SK-N-SH treated with all-trans-retinoic acid at 6 μM for 48 hours (cell line): ENCODE measurements around the gene TBR1.

Experiments
- ATAC-seq: fragments of 200-7000 bp; cut with Tn5 transposase; 3 replicates; pipeline ENCODE4 v1.9.1; 2020; ENCODE audit warnings: mild to moderate bottlenecking, moderate library complexity
- ARNTL ChIP-seq: fragments of 450-650 bp; formaldehyde crosslinking; IDR thresholded peaks from 2 replicates; pipeline ENCODE4 v1.5.0; 2020; ENCODE audit warnings: low read depth, mild to moderate bottlenecking, moderate library complexity, borderline replicate concordance
- BACH2 ChIP-seq: fragments of 250-450 bp; sonication (Bioruptor Pico); IDR thresholded peaks from 2 replicates; pipeline ENCODE4 v1.9.0; 2021; ENCODE audit warnings: mild to moderate bottlenecking, borderline replicate concordance
- CSDC2 ChIP-seq: fragments of 250-450 bp; sonication (Bioruptor Pico); IDR thresholded peaks from 2 replicates; pipeline ENCODE4 v1.5.0; 2020; ENCODE audit warnings: mild to moderate bottlenecking, moderate library complexity
- ESRRG ChIP-seq: fragments of 250-450 bp; sonication (Bioruptor Pico); IDR thresholded peaks from 2 replicates; pipeline ENCODE4 v1.6.1; 2021; ENCODE audit warnings: mild to moderate bottlenecking
- GLIS3 ChIP-seq: fragments of 250-450 bp; sonication (Bioruptor Pico); IDR thresholded peaks from 2 replicates; pipeline ENCODE4 v1.5.0; 2020; ENCODE audit warnings: mild to moderate bottlenecking, moderate library complexity
- ISL1 ChIP-seq: fragments of 250-450 bp; sonication (Bioruptor Pico); IDR thresholded peaks from 2 replicates; pipeline ENCODE4 v2.1.2; 2022; ENCODE audit warnings: mild to moderate bottlenecking, moderate library complexity
- OSR1 ChIP-seq: fragments of 250-450 bp; sonication (Bioruptor Pico); IDR thresholded peaks from 2 replicates; pipeline ENCODE4 v1.8.0; 2022; ENCODE audit warnings: moderate library complexity, mild to moderate bottlenecking, inconsistent platforms
- PPARA ChIP-seq: fragments of 250-450 bp; sonication (Bioruptor Pico); IDR thresholded peaks from 2 replicates; pipeline ENCODE4 v1.5.0; 2020; ENCODE audit warnings: mild to moderate bottlenecking, borderline replicate concordance
- RARB ChIP-seq: fragments of 250-450 bp; sonication (Bioruptor Pico); IDR thresholded peaks from 2 replicates; pipeline ENCODE4 v1.8.0; 2021; ENCODE audit warnings: mild to moderate bottlenecking, moderate library complexity
- SNAI2 ChIP-seq: fragments of 250-450 bp; sonication (Bioruptor Pico); IDR thresholded peaks from 2 replicates; pipeline ENCODE4 v1.5.0; 2020; ENCODE audit warnings: mild to moderate bottlenecking, moderate library complexity
- TCF4 ChIP-seq: fragments of 250-450 bp; sonication (Bioruptor Pico); IDR thresholded peaks from 2 replicates; pipeline ENCODE4 v1.8.0; 2021; ENCODE audit warnings: mild to moderate bottlenecking, moderate library complexity, borderline replicate concordance
- TOX ChIP-seq: fragments of 250-450 bp; sonication (Bioruptor Pico); IDR thresholded peaks from 2 replicates; pipeline ENCODE4 v1.8.0; 2021; ENCODE audit warnings: mild to moderate bottlenecking, moderate library complexity, borderline replicate concordance
- ZFP3 ChIP-seq: fragments of 250-450 bp; sonication (Bioruptor Pico); IDR thresholded peaks from 2 replicates; pipeline ENCODE4 v1.5.0; 2020; ENCODE audit warnings: mild to moderate bottlenecking, moderate library complexity
- ZFP30 ChIP-seq: fragments of 450-650 bp; formaldehyde crosslinking; IDR thresholded peaks from 2 replicates; pipeline ENCODE4 v1.5.0; 2022; ENCODE audit warnings: mild to moderate bottlenecking, moderate library complexity
- ZNF565 ChIP-seq: fragments of 450-650 bp; formaldehyde crosslinking; conservative IDR thresholded peaks from 2 replicates; pipeline ENCODE4 v1.5.0; 2020; ENCODE audit warnings: low read depth, mild to moderate bottlenecking, moderate library complexity
- ZNF70 ChIP-seq: fragments of 450-650 bp; formaldehyde crosslinking; IDR thresholded peaks from 2 replicates; pipeline ENCODE4 v1.5.0; 2020; ENCODE audit warnings: mild to moderate bottlenecking, moderate library complexity
- ZNF8 ChIP-seq: fragments of 450-650 bp; formaldehyde crosslinking; IDR thresholded peaks from 2 replicates; pipeline ENCODE4 v1.5.0; 2020; ENCODE audit warnings: mild to moderate bottlenecking, moderate library complexity
- TF ChIP-seq, protein P1 (sequence below): fragments of 250-450 bp; sonication (Bioruptor Pico); IDR thresholded peaks from 2 replicates; pipeline ENCODE4 v1.8.0; 2021; ENCODE audit warnings: low read depth, mild to moderate bottlenecking, moderate library complexity, borderline replicate concordance
- TF ChIP-seq, protein P2 (sequence below): fragments of 250-450 bp; sonication (Bioruptor Pico); IDR thresholded peaks from 2 replicates; pipeline ENCODE4 v1.8.0; 2020; ENCODE audit warnings: mild to moderate bottlenecking, moderate library complexity, borderline replicate concordance
- TF ChIP-seq, protein P3 (sequence below): fragments of 250-450 bp; sonication (Bioruptor Pico); IDR thresholded peaks from 2 replicates; pipeline ENCODE4 v1.5.0; 2020; ENCODE audit warnings: mild to moderate bottlenecking, moderate library complexity
- TF ChIP-seq, protein P4 (sequence below): fragments of 250-450 bp; sonication (Bioruptor Pico); IDR thresholded peaks from 2 replicates; pipeline ENCODE4 v1.5.1; 2021; ENCODE audit warnings: mild to moderate bottlenecking, moderate library complexity

Gene TBR1

DNA sequence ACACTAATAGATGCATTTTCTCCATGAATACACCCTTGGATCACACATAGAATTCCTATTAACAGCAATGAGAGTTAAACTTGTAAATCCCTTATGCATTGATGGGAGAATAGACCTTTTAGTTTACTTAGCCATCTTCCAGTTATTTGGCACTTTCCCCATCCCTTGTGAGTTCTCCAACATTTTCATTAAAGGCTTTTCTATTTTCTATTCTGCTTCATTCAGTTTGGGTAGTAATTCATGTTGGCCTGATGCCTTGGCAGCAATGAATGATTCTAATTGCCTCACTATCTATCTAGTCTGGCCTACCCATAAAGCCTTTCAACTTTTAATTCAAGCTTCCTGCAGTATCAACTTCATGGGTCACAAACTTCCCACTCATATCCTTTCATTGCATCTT lies 32.3 kb downstream of the TBR1 start:
- TF ChIP-seq OSR1 (no peak), ESRRG (CRISPR knock-in tag) (no peak), TOX (CRISPR knock-in tag) (no peak), GLIS3 (CRISPR knock-in tag) (no peak), ZNF565 (CRISPR knock-in tag) (no peak), ISL1 (CRISPR knock-in tag) (no peak), ZNF70 (CRISPR knock-in tag) (no peak), CSDC2 (CRISPR knock-in tag) (no peak), ZFP30 (no peak), PPARA (CRISPR knock-in tag) (no peak), BACH2 (CRISPR knock-in tag) (no peak), RARB (CRISPR knock-in tag) (no peak), TCF4 (CRISPR knock-in tag) (no peak), ARNTL (CRISPR knock-in tag) (no peak)
- TF ChIP-seq, protein P1, sequence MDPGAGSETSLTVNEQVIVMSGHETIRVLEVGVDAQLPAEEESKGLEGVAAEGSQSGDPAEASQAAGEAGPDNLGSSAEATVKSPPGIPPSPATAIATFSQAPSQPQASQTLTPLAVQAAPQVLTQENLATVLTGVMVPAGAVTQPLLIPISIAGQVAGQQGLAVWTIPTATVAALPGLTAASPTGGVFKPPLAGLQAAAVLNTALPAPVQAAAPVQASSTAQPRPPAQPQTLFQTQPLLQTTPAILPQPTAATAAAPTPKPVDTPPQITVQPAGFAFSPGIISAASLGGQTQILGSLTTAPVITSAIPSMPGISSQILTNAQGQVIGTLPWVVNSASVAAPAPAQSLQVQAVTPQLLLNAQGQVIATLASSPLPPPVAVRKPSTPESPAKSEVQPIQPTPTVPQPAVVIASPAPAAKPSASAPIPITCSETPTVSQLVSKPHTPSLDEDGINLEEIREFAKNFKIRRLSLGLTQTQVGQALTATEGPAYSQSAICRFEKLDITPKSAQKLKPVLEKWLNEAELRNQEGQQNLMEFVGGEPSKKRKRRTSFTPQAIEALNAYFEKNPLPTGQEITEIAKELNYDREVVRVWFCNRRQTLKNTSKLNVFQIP (CRISPR knock-in tag), result no peak
- TF ChIP-seq, protein P2, sequence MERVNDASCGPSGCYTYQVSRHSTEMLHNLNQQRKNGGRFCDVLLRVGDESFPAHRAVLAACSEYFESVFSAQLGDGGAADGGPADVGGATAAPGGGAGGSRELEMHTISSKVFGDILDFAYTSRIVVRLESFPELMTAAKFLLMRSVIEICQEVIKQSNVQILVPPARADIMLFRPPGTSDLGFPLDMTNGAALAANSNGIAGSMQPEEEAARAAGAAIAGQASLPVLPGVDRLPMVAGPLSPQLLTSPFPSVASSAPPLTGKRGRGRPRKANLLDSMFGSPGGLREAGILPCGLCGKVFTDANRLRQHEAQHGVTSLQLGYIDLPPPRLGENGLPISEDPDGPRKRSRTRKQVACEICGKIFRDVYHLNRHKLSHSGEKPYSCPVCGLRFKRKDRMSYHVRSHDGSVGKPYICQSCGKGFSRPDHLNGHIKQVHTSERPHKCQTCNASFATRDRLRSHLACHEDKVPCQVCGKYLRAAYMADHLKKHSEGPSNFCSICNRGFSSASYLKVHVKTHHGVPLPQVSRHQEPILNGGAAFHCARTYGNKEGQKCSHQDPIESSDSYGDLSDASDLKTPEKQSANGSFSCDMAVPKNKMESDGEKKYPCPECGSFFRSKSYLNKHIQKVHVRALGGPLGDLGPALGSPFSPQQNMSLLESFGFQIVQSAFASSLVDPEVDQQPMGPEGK (CRISPR knock-in tag), result no peak
- TF ChIP-seq, protein P3, sequence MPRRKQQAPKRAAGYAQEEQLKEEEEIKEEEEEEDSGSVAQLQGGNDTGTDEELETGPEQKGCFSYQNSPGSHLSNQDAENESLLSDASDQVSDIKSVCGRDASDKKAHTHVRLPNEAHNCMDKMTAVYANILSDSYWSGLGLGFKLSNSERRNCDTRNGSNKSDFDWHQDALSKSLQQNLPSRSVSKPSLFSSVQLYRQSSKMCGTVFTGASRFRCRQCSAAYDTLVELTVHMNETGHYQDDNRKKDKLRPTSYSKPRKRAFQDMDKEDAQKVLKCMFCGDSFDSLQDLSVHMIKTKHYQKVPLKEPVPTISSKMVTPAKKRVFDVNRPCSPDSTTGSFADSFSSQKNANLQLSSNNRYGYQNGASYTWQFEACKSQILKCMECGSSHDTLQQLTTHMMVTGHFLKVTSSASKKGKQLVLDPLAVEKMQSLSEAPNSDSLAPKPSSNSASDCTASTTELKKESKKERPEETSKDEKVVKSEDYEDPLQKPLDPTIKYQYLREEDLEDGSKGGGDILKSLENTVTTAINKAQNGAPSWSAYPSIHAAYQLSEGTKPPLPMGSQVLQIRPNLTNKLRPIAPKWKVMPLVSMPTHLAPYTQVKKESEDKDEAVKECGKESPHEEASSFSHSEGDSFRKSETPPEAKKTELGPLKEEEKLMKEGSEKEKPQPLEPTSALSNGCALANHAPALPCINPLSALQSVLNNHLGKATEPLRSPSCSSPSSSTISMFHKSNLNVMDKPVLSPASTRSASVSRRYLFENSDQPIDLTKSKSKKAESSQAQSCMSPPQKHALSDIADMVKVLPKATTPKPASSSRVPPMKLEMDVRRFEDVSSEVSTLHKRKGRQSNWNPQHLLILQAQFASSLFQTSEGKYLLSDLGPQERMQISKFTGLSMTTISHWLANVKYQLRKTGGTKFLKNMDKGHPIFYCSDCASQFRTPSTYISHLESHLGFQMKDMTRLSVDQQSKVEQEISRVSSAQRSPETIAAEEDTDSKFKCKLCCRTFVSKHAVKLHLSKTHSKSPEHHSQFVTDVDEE (CRISPR knock-in tag), result no peak
- TF ChIP-seq, protein P4, sequence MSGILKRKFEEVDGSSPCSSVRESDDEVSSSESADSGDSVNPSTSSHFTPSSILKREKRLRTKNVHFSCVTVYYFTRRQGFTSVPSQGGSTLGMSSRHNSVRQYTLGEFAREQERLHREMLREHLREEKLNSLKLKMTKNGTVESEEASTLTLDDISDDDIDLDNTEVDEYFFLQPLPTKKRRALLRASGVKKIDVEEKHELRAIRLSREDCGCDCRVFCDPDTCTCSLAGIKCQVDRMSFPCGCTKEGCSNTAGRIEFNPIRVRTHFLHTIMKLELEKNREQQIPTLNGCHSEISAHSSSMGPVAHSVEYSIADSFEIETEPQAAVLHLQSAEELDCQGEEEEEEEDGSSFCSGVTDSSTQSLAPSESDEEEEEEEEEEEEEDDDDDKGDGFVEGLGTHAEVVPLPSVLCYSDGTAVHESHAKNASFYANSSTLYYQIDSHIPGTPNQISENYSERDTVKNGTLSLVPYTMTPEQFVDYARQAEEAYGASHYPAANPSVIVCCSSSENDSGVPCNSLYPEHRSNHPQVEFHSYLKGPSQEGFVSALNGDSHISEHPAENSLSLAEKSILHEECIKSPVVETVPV (CRISPR knock-in tag), result no peak
- no peak for ATAC-seq

DNA sequence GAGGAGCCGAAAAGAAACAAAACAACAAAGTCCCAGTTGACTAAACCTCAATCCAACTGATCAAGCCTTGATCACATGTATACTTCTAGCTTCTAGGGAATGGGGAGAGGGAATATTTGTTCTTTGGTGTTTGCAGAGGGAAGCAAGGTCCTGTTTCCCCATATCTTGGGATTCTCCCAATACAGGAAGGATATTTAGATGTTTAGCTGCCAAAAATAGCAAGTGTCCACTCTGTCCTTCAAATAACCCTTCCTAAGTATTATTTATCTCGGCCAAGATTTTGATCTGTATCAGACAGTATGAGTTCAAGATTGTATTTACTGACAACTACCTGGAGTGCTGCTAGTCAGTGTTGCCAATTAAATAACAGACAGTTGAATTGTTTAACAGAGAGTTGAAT lies 55.5 kb downstream of the TBR1 start:
- ATAC-seq, result no peak

More for the DNA sequence above, 55.5 kb downstream of the TBR1 start:
- TF ChIP-seq ZFP3 (no peak), TCF4 (CRISPR knock-in tag) (no peak), ZFP30 (no peak), ZNF8 (CRISPR knock-in tag) (no peak), RARB (CRISPR knock-in tag) (no peak), BACH2 (CRISPR knock-in tag) (no peak), OSR1 (no peak), CSDC2 (CRISPR knock-in tag) (no peak), GLIS3 (CRISPR knock-in tag) (no peak), SNAI2 (no peak), TOX (CRISPR knock-in tag) (no peak)
- TF ChIP-seq, protein P3 (CRISPR knock-in tag), result no peak
- TF ChIP-seq, protein P4 (CRISPR knock-in tag), result no peak
- TF ChIP-seq, protein P2 (CRISPR knock-in tag), result no peak
- TF ChIP-seq, protein P1 (CRISPR knock-in tag), result no peak
